CD4-positive, alpha-beta T cell treated with Interleukin-6 at 100 ng/mL for 8 hours (primary cell): Measurements from ENCODE around the gene IL1RL2.

Experiments
- DNase-seq: peaks from one replicate; pipeline ENCODE4 v3.0.0-alpha.2; 2020; ENCODE audit warnings: mixed read lengths, low spot score

IL1RL2 gene

GRCh38 chr2:102158011-102158755 lies 28.6 kb upstream of the IL1RL2 start:
- no peak for DNase-seq

- DNase-seq, result no peak
These were observed 27.5 kb upstream of the IL1RL2 start for GRCh38 chr2:102159295-102159694.

- DNase-seq, result no peak
These were observed 20.5 kb upstream of the IL1RL2 start for GRCh38 chr2:102166189-102166845.

GRCh38 chr2:102168026-102168771 lies 18.6 kb upstream of the IL1RL2 start:
- no peak for DNase-seq

- DNase-seq, result no peak
These were observed 14.9 kb upstream of the IL1RL2 start for GRCh38 chr2:102171946-102172345.

- no peak for DNase-seq
These were observed 14.1 kb upstream of the IL1RL2 start for GRCh38 chr2:102172745-102173144.

GRCh38 chr2:102176172-102176571 lies 10.7 kb upstream of the IL1RL2 start:
- DNase-seq, result no peak

- no peak for DNase-seq
These were observed 8.9 kb upstream of the IL1RL2 start for GRCh38 chr2:102177814-102178478.

GRCh38 chr2:102179061-102179460 lies 7.8 kb upstream of the IL1RL2 start:
- no peak for DNase-seq

- no peak for DNase-seq
These were observed 6.8 kb upstream of the IL1RL2 start for GRCh38 chr2:102179788-102180686.

GRCh38 chr2:102180687-102180999 lies 6.2 kb upstream of the IL1RL2 start:
- no peak for DNase-seq

GRCh38 chr2:102181376-102181775 lies 5.4 kb upstream of the IL1RL2 start:
- DNase-seq, result no peak

- no peak for DNase-seq
These were observed 4.7 kb upstream of the IL1RL2 start for GRCh38 chr2:102181919-102182635.

- no peak for DNase-seq
These were observed 2.8 kb upstream of the IL1RL2 start for GRCh38 chr2:102184018-102184417.

- no peak for DNase-seq
These were observed 2.3 kb upstream of the IL1RL2 start for GRCh38 chr2:102184568-102184967.

GRCh38 chr2:102185347-102185746 lies 1.5 kb upstream of the IL1RL2 start:
- no peak for DNase-seq

- DNase-seq, result peak; percentile 40
These were observed 800 bp downstream of the IL1RL2 start for GRCh38 chr2:102187496-102188150.

GRCh38 chr2:102190430-102191107 lies 3.7 kb downstream of the IL1RL2 start:
- DNase-seq, result no peak

- no peak for DNase-seq
These were observed 4.7 kb downstream of the IL1RL2 start for GRCh38 chr2:102191501-102191900.

- DNase-seq, result no peak
These were observed 6.3 kb downstream of the IL1RL2 start for GRCh38 chr2:102193074-102193473.
